Choroid plexus epithelial cell (primary cell): ENCODE measurements around the gene DDAH1.

ENCODE experiments used
- DNase-seq: peaks from one replicate; pipeline ENCODE4 v3.0.0-alpha.2; 2010; ENCODE audit warnings: low read depth
- H3K4me3 ChIP-seq: 2 replicates; pipeline ENCODE4 v1.5.1; 2011; ENCODE audit warnings: low read depth, mild to moderate bottlenecking, control low read depth, low read length, moderate library complexity
- CTCF ChIP-seq: conservative IDR thresholded peaks from 2 replicates; pipeline ENCODE4 v1.5.1; 2011; ENCODE audit warnings: low read depth, mild to moderate bottlenecking, control low read depth, inconsistent platforms, low read length, moderate library complexity

DDAH1 gene

GRCh38 chr1:85484264-85484663, 19.3 kb upstream of the DDAH1 start:
- peak; percentile 51 for DNase-seq
- no peak for TF ChIP-seq CTCF
- no peak overlapping the region for H3K4me3 ChIP-seq

GRCh38 chr1:85481688-85482087, 16.7 kb upstream of the DDAH1 start:
- no peak for TF ChIP-seq CTCF
- no peak for DNase-seq
- H3K4me3 ChIP-seq, result no peak overlapping the region

- H3K4me3 ChIP-seq, result no peak overlapping the region
- DNase-seq, result no peak
- no peak for TF ChIP-seq CTCF
These were observed 15.6 kb upstream of the DDAH1 start for GRCh38 chr1:85480566-85480965.

- no peak overlapping the region for H3K4me3 ChIP-seq
- DNase-seq, result no peak
- no peak for TF ChIP-seq CTCF
These were observed 14.5 kb upstream of the DDAH1 start for GRCh38 chr1:85479491-85479890.

GRCh38 chr1:85478366-85478765, 13.4 kb upstream of the DDAH1 start:
- H3K4me3 ChIP-seq, result no peak overlapping the region
- no peak for TF ChIP-seq CTCF
- DNase-seq, result no peak

GRCh38 chr1:85475055-85475454, 10.1 kb upstream of the DDAH1 start:
- no peak for DNase-seq
- no peak overlapping the region for H3K4me3 ChIP-seq
- no peak for TF ChIP-seq CTCF

GRCh38 chr1:85473390-85473789, 8.4 kb upstream of the DDAH1 start:
- peak; percentile 60 for DNase-seq
- TF ChIP-seq CTCF, result no peak
- H3K4me3 ChIP-seq, result no peak overlapping the region
